Stimulated activated effector memory CD8-positive, alpha-beta T cell treated with anti-CD3 and anti-CD28 coated beads, Interleukin-12 subunit alpha, Interleukin-12 subunit beta, amount 100 ng/mL, for 72 hours (primary cell): Measurements from ENCODE around the gene HSF4.

Experiments used
- ATAC-seq: fragments of 150-1000 bp; cut with Tn5 transposase; 2 replicates; pipeline ENCODE4 v1.10.0; 2021
- DNase-seq, 2 donors: peaks; one replicate each; pipeline ENCODE4 v3.0.0; 2021 to 2022; ENCODE audit warnings: low spot score in 2 of 2
- H3K27ac Mint-ChIP-seq: one replicate; pipeline ENCODE4 v1.8.0; 2022; ENCODE audit warnings: mild to moderate bottlenecking, mixed read lengths
- H3K36me3 Mint-ChIP-seq: one replicate; pipeline ENCODE4 v1.8.0; 2022; ENCODE audit warnings: mild to moderate bottlenecking, mixed read lengths
- H3K4me1 Mint-ChIP-seq: one replicate; pipeline ENCODE4 v1.8.0; 2022; ENCODE audit warnings: mixed read lengths
- H3K4me3 Mint-ChIP-seq: one replicate; pipeline ENCODE4 v1.8.0; 2022; ENCODE audit warnings: mild to moderate bottlenecking, mixed read lengths
- H3K9me3 Mint-ChIP-seq: one replicate; pipeline ENCODE4 v1.8.0; 2022; ENCODE audit warnings: mixed read lengths

HSF4 gene

GRCh38 chr16:67193536-67193935 is 29.0 kb downstream of the HSF4 start:
- Mint-ChIP-seq H3K4me1 (peaks cover 51% of the 10 kb centered on the region), H3K36me3 (peaks cover 58% of the 10 kb centered on the region), H3K4me3 (peak overlapping the region; percentile 88), H3K27ac (peak overlapping the region; percentile 86), H3K9me3 (no peaks in the 10 kb centered on the region)
- no peak for DNase-seq
- no peak for ATAC-seq

- no peak for ATAC-seq
- Mint-ChIP-seq H3K9me3 (no peaks in the 10 kb centered on the region), H3K27ac (peak overlapping the region; percentile 86), H3K4me3 (peak overlapping the region; percentile 88), H3K4me1 (peaks cover 51% of the 10 kb centered on the region), H3K36me3 (peaks cover 59% of the 10 kb centered on the region)
- no peak for DNase-seq
Observed at GRCh38 chr16:67194260-67194659, 29.7 kb downstream of the HSF4 start.

DNA sequence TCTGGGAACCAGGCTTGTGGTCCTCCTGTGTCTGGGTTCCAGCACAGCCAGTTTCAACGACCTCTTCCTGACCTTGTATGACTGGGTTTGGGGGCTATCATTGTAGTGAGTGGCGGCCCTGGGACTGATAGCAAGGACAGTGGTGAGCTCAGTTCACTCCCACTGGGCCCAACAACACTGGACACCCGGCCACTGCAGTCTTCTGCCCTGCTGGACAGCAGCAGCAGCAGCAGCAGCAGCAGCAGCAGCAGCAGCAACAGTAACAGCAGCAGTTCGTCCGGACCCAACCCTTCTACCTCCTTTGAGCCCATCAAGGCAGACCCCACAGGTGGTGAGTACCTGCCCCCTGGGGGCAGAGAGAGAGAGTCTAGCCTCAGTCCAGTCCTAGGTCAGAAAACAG is 31.1 kb downstream of the HSF4 start:
- Mint-ChIP-seq H3K9me3 (no peaks in the 10 kb centered on the region), H3K27ac (peak overlapping the region; percentile 86), H3K36me3 (peaks cover 73% of the 10 kb centered on the region), H3K4me3 (no peak overlapping the region), H3K4me1 (peaks cover 51% of the 10 kb centered on the region)
- DNase-seq (no peak), ATAC-seq (no peak)

GRCh38 chr16:67196881-67197280 is 32.3 kb downstream of the HSF4 start:
- H3K27ac Mint-ChIP-seq, result peak overlapping the region; percentile 86
- H3K4me3 Mint-ChIP-seq, result no peak overlapping the region
- H3K36me3 Mint-ChIP-seq, result peaks cover 85% of the 10 kb centered on the region
- DNase-seq (no peak), ATAC-seq (no peak)
- H3K9me3 Mint-ChIP-seq, result no peaks in the 10 kb centered on the region
- H3K4me1 Mint-ChIP-seq, result peaks cover 43% of the 10 kb centered on the region

- H3K27ac Mint-ChIP-seq, result peak overlapping the region; percentile 86
- DNase-seq, result no peak
- peaks cover 94% of the 10 kb centered on the region for H3K36me3 Mint-ChIP-seq
- no peaks in the 10 kb centered on the region for H3K9me3 Mint-ChIP-seq
- H3K4me1 Mint-ChIP-seq, result peaks cover 41% of the 10 kb centered on the region
- no peak for ATAC-seq
- H3K4me3 Mint-ChIP-seq, result no peak overlapping the region
Observed at GRCh38 chr16:67197704-67198103, 33.2 kb downstream of the HSF4 start.

DNA sequence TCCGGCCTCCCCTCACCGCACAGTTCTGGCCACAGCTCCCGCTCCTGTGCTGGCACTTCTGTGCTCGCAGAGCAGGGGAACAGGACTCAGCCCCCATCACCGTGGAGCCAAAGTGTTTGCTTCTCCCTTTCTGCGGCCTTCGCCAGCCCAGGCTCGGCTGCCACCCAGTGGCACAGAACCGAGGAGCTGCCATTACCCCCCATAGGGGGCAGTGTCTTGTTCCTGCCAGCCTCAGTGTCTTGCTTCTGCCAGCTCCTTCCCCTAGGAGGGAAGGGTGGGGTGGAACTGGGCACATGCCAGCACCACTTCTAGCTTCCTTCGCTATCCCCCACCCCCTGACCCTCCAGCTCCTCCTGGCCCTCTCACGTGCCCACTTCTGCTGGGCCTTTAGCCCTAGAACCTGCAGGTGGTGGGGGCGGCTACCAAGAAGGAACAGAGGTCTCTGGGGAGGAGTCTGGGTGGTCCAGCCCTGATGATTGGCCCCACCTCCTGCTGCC is 33.7 kb downstream of the HSF4 start:
- H3K27ac Mint-ChIP-seq, result peak overlapping the region; percentile 86
- no peaks in the 10 kb centered on the region for H3K9me3 Mint-ChIP-seq
- peaks cover 35% of the 10 kb centered on the region for H3K4me1 Mint-ChIP-seq
- peak; percentile 58 for ATAC-seq
- DNase-seq, result no peak
- peaks cover 93% of the 10 kb centered on the region for H3K36me3 Mint-ChIP-seq
- H3K4me3 Mint-ChIP-seq, result no peak overlapping the region

GRCh38 chr16:67199011-67199807 is 34.7 kb downstream of the HSF4 start, which contains the start of gene ELMO3:
Gene ELMO3 (plus strand): TSS chr16:67199131. CDS start chr16:67199327, 196 bp downstream.
- H3K4me3 Mint-ChIP-seq, result no peak within 1 kb of the TSS
- peaks cover 87% of the 10 kb centered on the region for H3K36me3 Mint-ChIP-seq
- H3K9me3 Mint-ChIP-seq, result no peaks in the 10 kb centered on the region
- DNase-seq (no peak), ATAC-seq (no peak)
- peak within 1 kb of the TSS; percentile 86 for H3K27ac Mint-ChIP-seq
- H3K4me1 Mint-ChIP-seq, result peaks cover 26% of the 10 kb centered on the region

GRCh38 chr16:67199808-67200198 is 35.3 kb downstream of the HSF4 start:
- no peak overlapping the region for H3K27ac Mint-ChIP-seq
- no peaks in the 10 kb centered on the region for H3K9me3 Mint-ChIP-seq
- peaks cover 20% of the 10 kb centered on the region for H3K4me1 Mint-ChIP-seq
- no peak for ATAC-seq
- no peak overlapping the region for H3K4me3 Mint-ChIP-seq
- no peak for DNase-seq
- peaks cover 87% of the 10 kb centered on the region for H3K36me3 Mint-ChIP-seq

GRCh38 chr16:67200491-67200890 is 35.9 kb downstream of the HSF4 start:
- ATAC-seq (no peak), DNase-seq (no peak)
- Mint-ChIP-seq H3K27ac (no peak overlapping the region), H3K36me3 (peaks cover 86% of the 10 kb centered on the region), H3K4me1 (peaks cover 17% of the 10 kb centered on the region), H3K4me3 (no peak overlapping the region), H3K9me3 (no peaks in the 10 kb centered on the region)

- ATAC-seq, result no peak
- Mint-ChIP-seq H3K4me3 (no peak overlapping the region), H3K36me3 (peaks cover 84% of the 10 kb centered on the region), H3K9me3 (no peaks in the 10 kb centered on the region), H3K27ac (no peak overlapping the region), H3K4me1 (peaks cover 8% of the 10 kb centered on the region)
- no peak for DNase-seq
Observed at GRCh38 chr16:67201411-67202345, 37.1 kb downstream of the HSF4 start.

DNA sequence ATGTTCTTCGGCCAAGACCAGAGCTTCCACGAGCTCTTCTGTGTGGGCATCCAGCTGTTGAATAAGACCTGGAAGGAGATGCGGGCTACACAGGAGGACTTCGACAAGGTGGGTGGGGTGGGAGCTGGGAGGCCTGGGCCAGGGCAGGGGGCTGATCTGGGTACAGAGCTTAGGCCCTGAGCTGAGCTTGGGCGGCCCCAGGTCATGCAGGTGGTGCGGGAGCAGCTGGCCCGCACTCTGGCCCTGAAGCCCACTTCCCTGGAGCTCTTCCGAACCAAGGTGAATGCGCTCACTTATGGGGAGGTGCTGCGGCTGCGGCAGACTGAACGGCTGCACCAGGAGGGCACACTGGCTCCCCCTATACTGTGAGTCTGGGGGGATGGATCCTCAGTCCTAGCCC is 37.9 kb downstream of the HSF4 start:
- Mint-ChIP-seq H3K9me3 (no peaks in the 10 kb centered on the region), H3K4me1 (peaks cover 8% of the 10 kb centered on the region), H3K27ac (no peak overlapping the region), H3K36me3 (peaks cover 77% of the 10 kb centered on the region), H3K4me3 (no peak overlapping the region)
- ATAC-seq (no peak), DNase-seq (no peak)

GRCh38 chr16:67202956-67203493 is 38.5 kb downstream of the HSF4 start:
- H3K36me3 Mint-ChIP-seq, result peaks cover 71% of the 10 kb centered on the region
- H3K4me1 Mint-ChIP-seq, result peaks cover 8% of the 10 kb centered on the region
- H3K27ac Mint-ChIP-seq, result no peak overlapping the region
- no peaks in the 10 kb centered on the region for H3K9me3 Mint-ChIP-seq
- DNase-seq (no peak), ATAC-seq (no peak)
- H3K4me3 Mint-ChIP-seq, result no peak overlapping the region

DNA sequence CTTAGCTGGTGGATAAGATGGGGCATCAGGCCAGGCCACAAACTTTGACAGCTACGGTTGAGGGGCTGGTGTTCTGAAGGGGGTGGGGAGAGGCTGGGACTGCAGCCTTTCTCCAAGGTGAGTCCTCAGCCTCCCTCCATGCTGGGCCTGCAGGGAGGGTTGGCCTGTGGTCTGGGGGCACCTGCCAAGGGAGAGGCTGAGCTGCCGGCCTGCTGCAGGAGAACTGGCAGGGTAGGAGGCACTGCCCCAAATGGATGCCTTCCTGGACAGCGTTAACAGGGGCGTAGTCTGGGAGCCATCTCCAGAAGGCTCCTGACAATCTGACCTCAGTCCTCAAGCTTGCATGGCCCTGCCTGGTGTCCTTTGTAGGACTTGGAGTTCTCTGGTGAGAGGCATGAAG is 39.5 kb downstream of the HSF4 start:
- Mint-ChIP-seq H3K4me1 (peaks cover 10% of the 10 kb centered on the region), H3K27ac (no peak overlapping the region), H3K4me3 (no peak overlapping the region), H3K9me3 (no peaks in the 10 kb centered on the region), H3K36me3 (peaks cover 64% of the 10 kb centered on the region)
- DNase-seq, result no peak
- ATAC-seq, result no peak

DNA sequence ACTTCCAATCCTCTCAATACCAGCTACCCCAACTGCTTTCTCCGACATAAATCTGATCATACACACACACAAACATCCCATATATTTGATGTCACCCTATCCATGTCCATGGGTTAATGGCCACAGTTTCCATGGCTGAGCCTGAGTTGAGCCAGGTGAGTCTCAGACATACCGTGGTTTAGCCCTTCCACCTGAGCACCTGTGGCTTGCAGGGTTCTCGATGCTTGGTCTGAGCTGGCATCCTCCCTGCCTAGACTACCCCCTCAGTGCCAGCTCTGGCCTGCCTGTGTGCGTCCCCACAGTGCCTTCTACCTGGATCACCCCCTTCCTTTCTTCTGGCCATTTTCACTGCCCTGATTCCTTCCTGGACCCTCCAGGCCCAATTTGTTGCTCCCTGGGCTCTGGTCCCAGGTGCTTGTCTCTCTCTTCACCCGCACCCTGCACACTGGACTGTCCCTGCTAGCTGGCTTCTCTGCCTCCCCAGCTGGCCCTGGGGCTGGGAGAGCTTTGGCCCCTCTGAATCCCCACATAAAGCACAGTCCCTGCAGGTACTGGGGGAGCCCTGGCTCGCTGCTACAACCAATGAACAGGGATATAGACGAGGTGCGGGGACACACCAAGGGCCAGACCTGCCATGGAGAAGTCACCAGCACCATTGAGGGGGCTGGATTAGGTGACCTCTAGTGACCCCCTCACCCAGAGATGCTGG is 41.7 kb downstream of the HSF4 start:
- Mint-ChIP-seq H3K27ac (peak overlapping the region; percentile 89), H3K36me3 (peaks cover 44% of the 10 kb centered on the region), H3K4me1 (peaks cover 13% of the 10 kb centered on the region), H3K4me3 (no peak overlapping the region), H3K9me3 (no peaks in the 10 kb centered on the region)
- ATAC-seq (no peak), DNase-seq (no peak)

DNA sequence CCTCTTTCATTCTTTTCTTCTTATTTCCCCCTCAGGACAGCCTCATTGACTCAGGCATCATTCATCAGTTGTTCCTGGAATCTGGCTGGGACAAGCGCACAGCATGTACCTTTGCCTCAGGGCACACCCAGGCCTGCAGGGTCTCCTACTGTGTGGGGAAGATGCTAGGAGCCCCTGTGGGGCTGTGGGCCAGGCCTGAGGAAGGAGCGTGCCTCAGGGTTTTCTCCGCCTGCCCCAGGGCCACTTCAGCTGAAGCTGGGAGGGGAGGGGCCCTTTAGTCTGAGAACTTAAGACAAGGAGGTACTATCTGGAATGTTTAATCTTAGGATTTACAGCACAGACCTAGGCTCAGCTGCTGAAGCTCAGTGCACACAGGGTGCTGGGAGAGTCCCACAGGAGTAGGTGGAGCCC is 42.3 kb downstream of the HSF4 start:
- peaks cover 38% of the 10 kb centered on the region for H3K36me3 Mint-ChIP-seq
- DNase-seq (no peak), ATAC-seq (no peak)
- H3K4me3 Mint-ChIP-seq, result no peak overlapping the region
- H3K9me3 Mint-ChIP-seq, result no peaks in the 10 kb centered on the region
- peak overlapping the region; percentile 89 for H3K27ac Mint-ChIP-seq
- peaks cover 13% of the 10 kb centered on the region for H3K4me1 Mint-ChIP-seq
